ENCODE results near the gene CHST11.

DNA sequence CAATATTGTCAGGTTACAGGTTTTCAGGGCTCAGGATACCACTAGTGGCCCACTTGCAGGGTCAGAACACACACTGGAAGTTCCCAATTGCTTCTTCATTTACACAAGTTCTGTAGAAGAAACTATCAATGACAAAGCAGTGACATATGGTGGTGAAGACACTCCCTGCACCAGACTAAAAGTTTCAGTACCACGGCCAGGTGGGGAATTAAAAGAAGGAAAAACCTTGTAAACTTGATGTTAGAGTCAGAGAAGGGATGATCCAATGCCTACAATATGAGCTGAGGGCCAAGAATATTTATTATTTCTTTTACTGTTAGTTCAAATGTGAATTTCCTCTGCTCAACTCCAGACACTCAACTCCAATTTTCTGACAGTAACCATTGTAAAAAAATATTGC is 31.8 kb upstream of the CHST11 start:
- TF ChIP-seq, protein P1, sequence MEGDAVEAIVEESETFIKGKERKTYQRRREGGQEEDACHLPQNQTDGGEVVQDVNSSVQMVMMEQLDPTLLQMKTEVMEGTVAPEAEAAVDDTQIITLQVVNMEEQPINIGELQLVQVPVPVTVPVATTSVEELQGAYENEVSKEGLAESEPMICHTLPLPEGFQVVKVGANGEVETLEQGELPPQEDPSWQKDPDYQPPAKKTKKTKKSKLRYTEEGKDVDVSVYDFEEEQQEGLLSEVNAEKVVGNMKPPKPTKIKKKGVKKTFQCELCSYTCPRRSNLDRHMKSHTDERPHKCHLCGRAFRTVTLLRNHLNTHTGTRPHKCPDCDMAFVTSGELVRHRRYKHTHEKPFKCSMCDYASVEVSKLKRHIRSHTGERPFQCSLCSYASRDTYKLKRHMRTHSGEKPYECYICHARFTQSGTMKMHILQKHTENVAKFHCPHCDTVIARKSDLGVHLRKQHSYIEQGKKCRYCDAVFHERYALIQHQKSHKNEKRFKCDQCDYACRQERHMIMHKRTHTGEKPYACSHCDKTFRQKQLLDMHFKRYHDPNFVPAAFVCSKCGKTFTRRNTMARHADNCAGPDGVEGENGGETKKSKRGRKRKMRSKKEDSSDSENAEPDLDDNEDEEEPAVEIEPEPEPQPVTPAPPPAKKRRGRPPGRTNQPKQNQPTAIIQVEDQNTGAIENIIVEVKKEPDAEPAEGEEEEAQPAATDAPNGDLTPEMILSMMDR (conservative IDR thresholded peaks at IDR 0.05 in 1 of 2, IDR thresholded peaks at IDR 0.05 in 1 of 2; ENCODE audit: extremely low read depth in 1 of 2, insufficient read depth in 1 of 2, low read depth in 1 of 2, low read length in 2 of 2): no peak
- no peak for TF ChIP-seq EZH2 (IDR thresholded peaks at IDR 0.05; ENCODE audit: borderline replicate concordance, low read length)
